ENCODE results near the gene FGFR2. TPM values are rescaled to one million over a fixed set of nuclear protein-coding genes. Genes with fewer than 3 reads are reported as not detected.

FGFR2 gene
- total and polyA plus RNA-seq, 2 experiments from 2014 or later = 41.3 to 90.4 TPM

DNA sequence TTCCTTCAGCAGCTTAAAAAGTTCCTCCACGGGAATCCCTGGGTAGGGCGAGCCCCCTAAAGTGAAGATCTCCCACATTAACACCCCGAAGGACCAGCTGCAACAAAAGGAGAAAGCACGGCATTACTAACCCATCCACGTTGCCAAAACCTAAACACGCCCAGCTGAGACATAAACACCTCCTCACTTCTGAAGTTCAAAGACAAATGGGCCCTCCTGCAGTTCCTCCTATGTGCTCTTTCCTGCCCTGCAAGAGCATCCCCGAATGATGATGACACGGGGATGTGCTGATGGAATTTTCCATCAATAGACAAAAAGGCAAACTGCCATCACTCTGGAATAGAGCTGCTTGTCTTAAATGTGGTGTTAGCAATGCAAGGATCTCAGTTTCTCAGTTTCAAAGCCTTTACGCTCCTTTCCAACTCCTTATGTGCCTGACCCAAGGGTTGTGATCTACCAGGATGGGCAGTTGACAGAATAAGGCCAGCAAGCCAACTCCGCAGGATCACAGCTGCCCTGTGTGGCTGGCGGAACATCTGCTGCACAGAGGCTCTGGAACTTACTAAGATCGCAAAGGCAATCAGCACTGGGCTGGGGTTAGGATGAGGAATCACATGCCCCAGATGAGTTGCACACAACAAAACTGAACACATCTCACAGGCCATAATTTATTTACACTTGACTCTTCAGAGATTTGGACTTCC is 112.7 kb downstream of the FGFR2 start:
- Histone ChIP-seq H3K9me3 (ENCODE audit: low read depth) (no peaks in the 10 kb centered on the region), H3K4me1 (ENCODE audit: insufficient read depth) (peaks cover 8% of the 10 kb centered on the region), H3K79me2 (peaks cover 11% of the 10 kb centered on the region), H3K4me3 (no peak overlapping the region), H3K36me3 (replicated peaks; ENCODE audit: insufficient read depth, low read depth) (no peaks in the 10 kb centered on the region), H3K9me2 (replicated peaks; ENCODE audit: insufficient read depth) (no peaks in the 10 kb centered on the region), H4K20me1 (ENCODE audit: insufficient read depth, poor library complexity, severe bottlenecking) (no peaks in the 10 kb centered on the region), H3K4me2 (no peak overlapping the region), H3K27ac (no peak overlapping the region), H2AFZ (no peak overlapping the region), H3K27me3 (no peaks in the 10 kb centered on the region)
- 89% methylated on average over 12 of the region's 12 CpGs for WGBS (ENCODE audit: low lambda C conversion rate, missing lambda C conversion rate)
- DNase-seq (ENCODE audit: low spot score) = no peak
- no peak for TF ChIP-seq EZH2phosphoT487 (IDR thresholded peaks at IDR 0.05; ENCODE audit: low read depth, severe bottlenecking, unreplicated experiment)
- TF ChIP-seq CTCF (IDR thresholded peaks at IDR 0.05; ENCODE audit: poor library complexity) = no peak
- TF ChIP-seq EZH2 (IDR thresholded peaks at IDR 0.05; ENCODE audit: borderline replicate concordance) = no peak

DNA sequence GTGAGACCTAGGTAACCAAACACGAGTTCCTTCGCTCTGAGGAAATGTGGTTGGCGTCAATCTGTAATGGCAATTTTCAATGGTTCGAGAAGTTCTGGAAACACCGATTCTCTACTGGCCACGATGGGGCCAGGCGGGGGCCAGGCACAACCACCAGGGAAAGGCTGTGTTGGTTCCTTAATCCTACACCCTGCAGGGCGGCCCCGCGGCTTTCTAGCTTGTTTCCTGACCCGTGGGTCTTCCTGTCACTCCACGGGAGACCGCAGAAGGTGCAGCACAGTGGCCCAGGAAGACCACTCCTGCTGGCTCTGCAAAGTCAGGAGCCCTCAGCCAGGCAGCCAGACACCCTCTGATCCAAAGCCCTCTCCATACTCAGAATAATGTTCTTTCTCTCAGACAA is 113.4 kb downstream of the FGFR2 start:
- Histone ChIP-seq H3K9me2 (replicated peaks; ENCODE audit: insufficient read depth) (no peaks in the 10 kb centered on the region), H3K9me3 (ENCODE audit: low read depth) (no peaks in the 10 kb centered on the region), H3K79me2 (peaks cover 7% of the 10 kb centered on the region), H2AFZ (no peak overlapping the region), H3K4me3 (no peak overlapping the region), H3K4me2 (no peak overlapping the region), H3K36me3 (replicated peaks; ENCODE audit: insufficient read depth, low read depth) (no peaks in the 10 kb centered on the region), H3K4me1 (ENCODE audit: insufficient read depth) (peaks cover 7% of the 10 kb centered on the region), H3K27ac (no peak overlapping the region), H4K20me1 (ENCODE audit: insufficient read depth, poor library complexity, severe bottlenecking) (no peaks in the 10 kb centered on the region), H3K27me3 (no peaks in the 10 kb centered on the region)
- WGBS (ENCODE audit: low lambda C conversion rate, missing lambda C conversion rate) = 94% methylated on average over 13 of the region's 13 CpGs
- no peak for TF ChIP-seq CTCF (IDR thresholded peaks at IDR 0.05; ENCODE audit: poor library complexity)
- TF ChIP-seq EZH2phosphoT487 (IDR thresholded peaks at IDR 0.05; ENCODE audit: low read depth, severe bottlenecking, unreplicated experiment) = no peak
- no peak for TF ChIP-seq EZH2 (IDR thresholded peaks at IDR 0.05; ENCODE audit: borderline replicate concordance)
- no peak for DNase-seq (ENCODE audit: low spot score)

- H3K9me2 ChIP-seq (replicated peaks; ENCODE audit: insufficient read depth) = no peaks in the 10 kb centered on the region
- H3K27me3 ChIP-seq = no peaks in the 10 kb centered on the region
- WGBS (ENCODE audit: low lambda C conversion rate, missing lambda C conversion rate) = 90% methylated on average over 8 of the region's 8 CpGs
- no peaks in the 10 kb centered on the region for H3K36me3 ChIP-seq (replicated peaks; ENCODE audit: insufficient read depth, low read depth)
- no peak overlapping the region for H3K4me2 ChIP-seq
- H3K27ac ChIP-seq = no peak overlapping the region
- peaks cover 5% of the 10 kb centered on the region for H3K79me2 ChIP-seq
- H4K20me1 ChIP-seq (ENCODE audit: insufficient read depth, poor library complexity, severe bottlenecking) = no peaks in the 10 kb centered on the region
- TF ChIP-seq EZH2 (IDR thresholded peaks at IDR 0.05; ENCODE audit: borderline replicate concordance) (no peak), EZH2phosphoT487 (IDR thresholded peaks at IDR 0.05; ENCODE audit: low read depth, severe bottlenecking, unreplicated experiment) (no peak)
- H2AFZ ChIP-seq = no peak overlapping the region
- no peaks in the 10 kb centered on the region for H3K9me3 ChIP-seq (ENCODE audit: low read depth)
- no peak overlapping the region for H3K4me3 ChIP-seq
- peaks cover 7% of the 10 kb centered on the region for H3K4me1 ChIP-seq (ENCODE audit: insufficient read depth)
- no peak for DNase-seq (ENCODE audit: low spot score)
Measured at GRCh38 chr10:121484401-121484800, 113.8 kb downstream of the FGFR2 start.

DNA sequence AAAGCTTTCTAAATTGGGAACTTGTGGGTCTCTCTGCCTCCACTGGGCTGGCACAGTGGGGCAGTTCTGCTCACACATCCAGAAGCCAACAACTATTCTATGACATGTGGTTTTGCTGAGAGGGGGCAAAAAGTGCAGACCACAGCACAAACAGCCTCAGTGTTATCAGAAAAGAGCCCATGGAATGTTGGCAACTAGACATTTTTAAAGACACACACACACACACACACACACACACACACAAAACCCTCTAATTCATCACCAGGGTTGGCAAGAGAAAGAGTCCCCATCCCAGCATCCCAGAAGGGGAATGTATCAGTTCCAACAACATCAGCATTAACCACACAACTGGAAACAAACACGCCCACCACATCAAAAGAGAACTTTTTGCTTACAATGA is 117.1 kb downstream of the FGFR2 start:
- Histone ChIP-seq H3K27me3 (no peaks in the 10 kb centered on the region), H3K36me3 (replicated peaks; ENCODE audit: insufficient read depth, low read depth) (no peaks in the 10 kb centered on the region), H3K79me2 (peaks cover 4% of the 10 kb centered on the region), H3K27ac (peak overlapping the region; percentile 67), H3K4me1 (ENCODE audit: insufficient read depth) (peaks cover 7% of the 10 kb centered on the region), H3K4me3 (no peak overlapping the region), H3K4me2 (peak overlapping the region; percentile 22), H3K9me2 (replicated peaks; ENCODE audit: insufficient read depth) (no peaks in the 10 kb centered on the region), H3K9me3 (ENCODE audit: low read depth) (no peaks in the 10 kb centered on the region), H2AFZ (no peak overlapping the region), H4K20me1 (ENCODE audit: insufficient read depth, poor library complexity, severe bottlenecking) (no peaks in the 10 kb centered on the region)
- 64% methylated on average over 1 of the region's 1 CpG for WGBS (ENCODE audit: low lambda C conversion rate, missing lambda C conversion rate)
- TF ChIP-seq CTCF (IDR thresholded peaks at IDR 0.05; ENCODE audit: poor library complexity) (no peak), EZH2 (IDR thresholded peaks at IDR 0.05; ENCODE audit: borderline replicate concordance) (no peak), EZH2phosphoT487 (IDR thresholded peaks at IDR 0.05; ENCODE audit: low read depth, severe bottlenecking, unreplicated experiment) (no peak)
- peak; percentile 26 for DNase-seq (ENCODE audit: low spot score)
